ENCODE data around the gene SPATS2L.

- no peak for TF ChIP-seq POLR2A (IDR thresholded peaks at IDR 0.05)
- no peak for TF ChIP-seq CTCF (IDR thresholded peaks at IDR 0.05)
Measured at GRCh38 chr2:200452377-200452776, 145.9 kb downstream of the SPATS2L start.

Data from prostate gland (tissue), 2 donors.